GM18951 (cell line): ENCODE measurements around the gene KCNG2.

Source experiments
- POLR2A ChIP-seq: IDR thresholded peaks from 4 replicates; pipeline ENCODE4 v1.6.1; 2011; ENCODE audit warnings: mild to moderate bottlenecking; ENCODE audit not compliant: insufficient read length, insufficient read depth; ENCODE audit errors: extremely low read depth
- in situ Hi-C: fragments of 300-500 bp; cut with MboI; formaldehyde crosslinking; loops from one replicate; pipeline ENCODE4 v1.12.0; 2022; ENCODE audit warnings: low sequenced_read_pairs, mixed read lengths, inconsistent platforms; ENCODE audit not compliant: unreplicated experiment

KCNG2 gene

GRCh38 chr18:79785831-79786230 lies 11.9 kb upstream of the KCNG2 start:
- TF ChIP-seq POLR2A, result no peak
- in situ Hi-C loops, result no loop called here

- in situ Hi-C loops, result no loop called here
- no peak for TF ChIP-seq POLR2A
These were observed 11.4 kb upstream of the KCNG2 start for GRCh38 chr18:79786304-79786703.

- TF ChIP-seq POLR2A, result no peak
- in situ Hi-C loops, result no loop called here
These were observed 10.8 kb upstream of the KCNG2 start for GRCh38 chr18:79786786-79787526.

- in situ Hi-C loops, result no loop called here
- no peak for TF ChIP-seq POLR2A
These were observed 10.2 kb upstream of the KCNG2 start for GRCh38 chr18:79787527-79787864.

- in situ Hi-C loops, result no loop called here
- TF ChIP-seq POLR2A, result no peak
These were observed 9.6 kb upstream of the KCNG2 start for GRCh38 chr18:79787865-79788733.

GRCh38 chr18:79788734-79789085 lies 9.0 kb upstream of the KCNG2 start:
- no peak for TF ChIP-seq POLR2A
- in situ Hi-C loops, result no loop called here

GRCh38 chr18:79789091-79789891 lies 8.4 kb upstream of the KCNG2 start:
- TF ChIP-seq POLR2A, result no peak
- in situ Hi-C loops, result no loop called here

GRCh38 chr18:79789901-79790890 lies 7.5 kb upstream of the KCNG2 start:
- in situ Hi-C loops, result no loop called here
- TF ChIP-seq POLR2A, result no peak

- no peak for TF ChIP-seq POLR2A
- in situ Hi-C loops, result no loop called here
These were observed 6.5 kb upstream of the KCNG2 start for GRCh38 chr18:79790996-79791972.

- TF ChIP-seq POLR2A, result no peak
- in situ Hi-C loops, result no loop called here
These were observed 5.4 kb upstream of the KCNG2 start for GRCh38 chr18:79792096-79792987.
